GM12878 (cell line): ENCODE measurements around the gene DISP3. TPM values are rescaled to one million over a fixed set of nuclear protein-coding genes. Genes with fewer than 3 reads are reported as not detected.
A peak's percentile ranks its signal among the peaks of the same experiment; 100 is the strongest.

Experiments used
- ATAC-seq: fragments of 200-7000 bp; cut with Tn5 transposase; 3 replicates; pipeline ENCODE4 v1.9.1; 2020; ENCODE audit warnings: mild to moderate bottlenecking, moderate library complexity
- BruUV-seq: library from RNA; stranded (reverse); fragments of 400-500 nt; replicated peaks from 2 replicates; lab custom pipeline; 2021; lab: Mats Ljungman, UMichigan
- CTCF ChIA-PET: fragments of 300-600 bp; sonication (Branson Sonifier 250); formaldehyde crosslinking; extraction: SDS; loops from one replicate; lab custom pipeline; 2021; ENCODE audit warnings: inconsistent platforms; lab: Yijun Ruan, JAX
- POLR2A ChIA-PET: fragments of 350-600 bp; formaldehyde crosslinking; extraction: SDS; loops from one replicate; lab custom pipeline; 2021; ENCODE audit warnings: inconsistent platforms; lab: Charles Lee
- RAD21 ChIA-PET: fragments of 300-600 bp; sonication (Branson Sonifier 250); formaldehyde crosslinking; loops from one replicate; lab custom pipeline; 2023; ENCODE audit warnings: antibody characterized with exemption; ENCODE audit not compliant: unreplicated experiment; lab: Charles Lee
- SMC1A ChIA-PET: fragments of 300-600 bp; sonication (Branson Sonifier 250); formaldehyde crosslinking; loops from one replicate; lab custom pipeline; 2023; ENCODE audit not compliant: unreplicated experiment, uncharacterized antibody; lab: Charles Lee
- DNase-seq: peaks from one replicate; pipeline ENCODE4 v3.0.0-alpha.2; 2011; ENCODE audit warnings: low read depth, low spot score
- FAIRE-seq: peaks from 3 replicates; lab custom pipeline; 2011; peaks lifted over from hg19 to GRCh38; lab: Jason Lieb, UNC
- H2AFZ ChIP-seq: 2 replicates; pipeline ENCODE4 v1.6.0; 2011; ENCODE audit warnings: low read depth, low read length, control low read depth; ENCODE audit not compliant: control insufficient read depth
- H3K27ac ChIP-seq: 2 replicates; pipeline ENCODE4 v1.5.1; 2011; ENCODE audit warnings: control low read depth; ENCODE audit not compliant: control insufficient read depth, insufficient read depth
- H3K27me3 ChIP-seq, 2 experiments: replicated peaks in 1 of 2; 2 replicates each; pipeline versions ENCODE4 v1.6.0 to v1.6.1; 2011; ENCODE audit warnings: low read length in 1 of 2; ENCODE audit not compliant: control insufficient read depth in 2 of 2, insufficient read depth in 2 of 2
- H3K36me3 ChIP-seq, 2 experiments: 2 replicates each; pipeline ENCODE4 v1.5.1; 2011; ENCODE audit warnings: low read length in 1 of 2; ENCODE audit not compliant: control insufficient read depth in 2 of 2, insufficient read depth in 2 of 2
- H3K4me1 ChIP-seq: 2 replicates; pipeline ENCODE4 v1.6.1; 2011; ENCODE audit warnings: mild to moderate bottlenecking, low read length, moderate library complexity, mixed read lengths; ENCODE audit not compliant: control insufficient read depth, insufficient read depth
- H3K4me2 ChIP-seq: 2 replicates; pipeline ENCODE4 v1.6.0; 2011; ENCODE audit warnings: control low read depth; ENCODE audit not compliant: control insufficient read depth, insufficient read depth
- H3K4me3 ChIP-seq: fragments of 200-600 bp; sonication (generic); 2 replicates; pipeline ENCODE4 v1.5.1; 2016
- H3K79me2 ChIP-seq: 2 replicates; pipeline ENCODE4 v1.6.0; 2011; ENCODE audit warnings: low read length; ENCODE audit not compliant: control insufficient read depth, insufficient read depth
- H3K9ac ChIP-seq: 2 replicates; pipeline ENCODE4 v1.8.0; 2011; ENCODE audit warnings: low read length, control low read depth, mixed read lengths; ENCODE audit not compliant: control insufficient read depth, insufficient read depth
- H3K9me3 ChIP-seq: replicated peaks from 3 replicates; pipeline ENCODE4 v1.5.1; 2011; ENCODE audit warnings: mild to moderate bottlenecking, low read length; ENCODE audit not compliant: control insufficient read depth, insufficient read depth
- H4K20me1 ChIP-seq: 2 replicates; pipeline ENCODE4 v1.6.0; 2011; ENCODE audit not compliant: control insufficient read depth, insufficient read depth
- PAX8 ChIP-seq: fragments of 450-650 bp; IDR thresholded peaks from 2 replicates; pipeline ENCODE4 v1.6.1; 2017; ENCODE audit warnings: mild to moderate bottlenecking, moderate library complexity
- REST ChIP-seq: IDR thresholded peaks from 2 replicates; pipeline ENCODE4 v1.6.1; 2012; ENCODE audit warnings: mild to moderate bottlenecking, low read depth, low read length
- ZNF207 ChIP-seq: fragments of 450-650 bp; IDR thresholded peaks from 2 replicates; pipeline ENCODE4 v1.6.1; 2014; ENCODE audit warnings: antibody characterized with exemption, mild to moderate bottlenecking, borderline replicate concordance
- ZNF384 ChIP-seq: IDR thresholded peaks from 2 replicates; pipeline ENCODE4 v1.6.1; 2012; ENCODE audit warnings: low read depth, mild to moderate bottlenecking, low read length, improper control_type of control experiment, borderline replicate concordance
- WGBS: methylation state at CpG from one replicate; pipeline ENCODE4 v1.1.6; 2016; ENCODE audit warnings: low lambda C conversion rate; ENCODE audit not compliant: insufficient replicate concordance, insufficient coverage; ENCODE audit errors: missing lambda C conversion rate; 5-methylcytosine and 5-hydroxymethylcytosine counted together
- in situ Hi-C: fragments of 300-500 bp; cut with MboI; formaldehyde crosslinking; loops from 9 replicates; pipeline ENCODE4 v1.14.3; 2018; ENCODE audit warnings: mixed read lengths
- intact Hi-C: fragments of 100-400 bp; cut with micrococcal nuclease; formaldehyde crosslinking; loops from one replicate; pipeline ENCODE4 v1.14.2; 2022; ENCODE audit not compliant: unreplicated experiment
- polyA plus RNA-seq, 11 experiments: library from polyadenylated mRNA; depleted of rRNA in 4 of 11; unstranded in 6 of 11; stranded (reverse) in 5 of 11; fragments of >200 nt; fragmentation: Nextera tagmentation in 4 of 11; fragmentation: Illumina TruSeq in 1 of 11; extraction: Ambion mirVana in 4 of 11; extraction: Trizol in 1 of 11; gene quantifications; 1 replicate in 1 of 11; 2 replicates in 10 of 11; pipeline versions ENCODE4 v1.2.1 to v1.2.3, GENCODE V29; 2011 to 2016; ENCODE audit warnings: inconsistent platforms in 2 of 11, missing spikeins in 2 of 11, low read depth in 1 of 11
- total RNA-seq, 4 experiments: library from RNA; depleted of rRNA in 3 of 4; stranded (reverse); fragments of >200 nt in 3 of 4; fragmentation: Illumina TruSeq in 1 of 4; extraction: Trizol in 1 of 4; gene quantifications; 2 replicates each; pipeline versions ENCODE4 v1.2.1 to v1.2.3, GENCODE V29; 2013 to 2021

DISP3 gene
- total and polyA plus RNA-seq, 10 of the 15 experiments (the other 5 are each of a cell fraction or from before 2014, with no cell fraction given) = under 0.01 to 0.18 (median 0.09) TPM; not detected in 2

- CTCF ChIA-PET = interaction anchor here (0.6 kb wide), 1 partner anchor 96 kb away, joined by 3 read pairs; no protein-coding TSS in a partner anchor
These were observed 67.5 kb downstream of the DISP3 start for GRCh38 chr1:11546456-11546855.

GRCh38 chr1:11550664-11551283 lies 71.8 kb downstream of the DISP3 start:
- Histone ChIP-seq H3K9me3 (no peaks in the 10 kb centered on the region), H3K36me3 (no peaks in the 10 kb centered on the region), H3K4me1 (no peaks in the 10 kb centered on the region), H3K27ac (no peak overlapping the region), H3K4me3 (no peak overlapping the region), H3K4me2 (no peak overlapping the region), H3K27me3 (no peaks in the 10 kb centered on the region; a peak in 2 of 4 replicates), H4K20me1 (no peaks in the 10 kb centered on the region; the same call in 1 of the 2 replicates), H3K9ac (no peak overlapping the region), H3K79me2 (no peaks in the 10 kb centered on the region), H2AFZ (no peak overlapping the region)
- ChIA-PET POLR2A (no interaction called here), SMC1A (interaction anchor here (0.6 kb wide), 1 partner anchor 86 kb away, joined by 3 read pairs; no protein-coding TSS in a partner anchor), RAD21 (no interaction called here), CTCF (interaction anchor here (0.6 kb wide), 1 partner anchor 38 kb away, joined by 3 read pairs; no protein-coding TSS in a partner anchor)
- BruUV-seq = no TSS peak
- ATAC-seq = no peak
- FAIRE-seq = no peak
- TF ChIP-seq REST = peak; percentile 96
- no peak for TF ChIP-seq PAX8
- DNase-seq = no peak
- intact Hi-C loops (no loop called here), in situ Hi-C loops (no loop called here)
- 9% methylated on average over 12 of the region's 12 CpGs for WGBS

More at GRCh38 chr1:11546456-11546855, 67.5 kb downstream of the DISP3 start:
- in situ Hi-C loops = no loop called here
- DNase-seq (no peak), FAIRE-seq (no peak), ATAC-seq (no peak)
- Histone ChIP-seq H3K4me2 (no peak overlapping the region), H4K20me1 (no peaks in the 10 kb centered on the region), H3K4me1 (no peaks in the 10 kb centered on the region), H3K27me3 (peaks cover 0 to 2% of the 10 kb centered on the region in 2 experiments; a peak in 3 of 4 replicates), H3K79me2 (no peaks in the 10 kb centered on the region), H3K27ac (no peak overlapping the region), H3K36me3 (no peaks in the 10 kb centered on the region), H3K9me3 (no peaks in the 10 kb centered on the region), H3K4me3 (no peak overlapping the region), H2AFZ (no peak overlapping the region), H3K9ac (no peak overlapping the region)
- WGBS = 29% methylated on average over 4 of the region's 4 CpGs
- ChIA-PET RAD21 (no interaction called here), POLR2A (no interaction called here), SMC1A (no interaction called here)
- BruUV-seq = no TSS peak
- intact Hi-C loops = no loop called here
- TF ChIP-seq ZNF384 (no peak), ZNF207 (no peak)
